RCC 7860 (cell line): Measurements from ENCODE around the gene SAV1.
"Not testable (repeated sequence)": the region's sequence is repeated elsewhere in the genome, so short reads cannot be mapped to it uniquely, and the experiment has no call there.

Experiments used
- DNase-seq: peaks from one replicate; pipeline ENCODE4 v3.0.0-alpha.2; 2015; ENCODE audit warnings: low spot score
- FAIRE-seq: peaks from 2 replicates; lab custom pipeline; 2012; peaks lifted over from hg19 to GRCh38; lab: Jason Lieb, UNC

SAV1 gene

DNA sequence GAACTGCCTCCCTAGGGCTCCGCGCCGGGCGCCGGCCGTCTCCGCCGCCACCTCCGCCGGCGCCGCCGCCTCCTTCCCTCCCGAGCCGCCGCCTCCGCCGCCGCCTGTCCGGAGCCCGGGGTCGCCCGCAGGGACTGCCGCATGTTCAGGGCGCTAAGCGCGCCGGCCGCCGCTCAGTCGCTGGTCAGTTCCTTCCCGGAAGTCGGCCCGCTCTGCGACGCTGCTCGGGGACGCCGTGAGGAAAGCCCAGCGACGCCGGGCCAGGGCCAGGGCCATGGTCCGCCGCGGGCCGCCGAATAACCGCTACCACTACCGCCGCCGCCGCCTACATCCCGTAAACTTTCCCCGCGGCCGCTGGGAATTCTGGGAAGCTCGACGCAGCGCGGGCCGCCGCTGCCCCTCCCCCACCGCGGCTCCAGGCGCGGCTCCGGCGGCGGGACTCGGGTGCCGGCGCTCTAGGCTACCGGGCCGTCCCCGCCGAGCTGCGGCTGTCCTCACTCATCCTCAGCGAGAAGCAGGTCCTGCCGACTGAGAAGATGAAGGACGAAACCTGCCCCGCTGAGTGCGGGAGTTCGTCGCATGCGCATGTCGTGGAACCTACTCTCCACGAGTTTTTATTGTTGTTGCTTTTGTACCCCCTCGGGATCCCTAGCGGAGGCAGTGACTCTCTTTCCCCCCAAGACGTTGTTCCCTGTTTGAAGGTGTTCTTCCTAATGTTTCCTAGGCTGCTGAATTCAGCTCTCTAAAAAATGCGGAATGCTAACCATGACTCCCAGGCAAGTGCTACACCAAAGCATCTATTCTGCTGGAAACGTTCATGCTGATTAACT lies at the start of gene SAV1:
TSS of gene SAV1 (minus strand) at position 311 of the 830 bp plus-strand sequence. CDS start 339 bp downstream, outside the sequence.
- DNase-seq (peak; percentile 48), FAIRE-seq (no peak)

DNA sequence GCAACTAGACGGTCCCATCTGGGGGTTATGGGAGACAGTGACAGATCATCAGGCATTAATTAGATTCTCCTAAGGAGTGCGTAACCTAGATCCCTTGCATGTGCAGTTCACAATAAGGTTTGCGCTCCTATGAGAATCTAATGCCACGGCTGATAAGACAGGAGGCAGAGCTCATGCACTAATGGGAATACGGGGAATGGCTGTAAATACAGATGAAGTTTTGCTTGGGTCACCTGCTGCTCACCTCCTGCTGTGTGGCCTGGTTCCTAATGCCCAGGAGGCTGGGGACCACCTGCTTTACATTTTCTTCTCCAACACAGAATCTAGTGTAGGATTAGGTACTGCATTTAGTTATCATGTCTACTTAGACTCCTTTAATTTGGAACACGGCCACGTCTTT lies 49.7 kb upstream of the SAV1 start:
- no peak for DNase-seq
- no peak for FAIRE-seq

DNA sequence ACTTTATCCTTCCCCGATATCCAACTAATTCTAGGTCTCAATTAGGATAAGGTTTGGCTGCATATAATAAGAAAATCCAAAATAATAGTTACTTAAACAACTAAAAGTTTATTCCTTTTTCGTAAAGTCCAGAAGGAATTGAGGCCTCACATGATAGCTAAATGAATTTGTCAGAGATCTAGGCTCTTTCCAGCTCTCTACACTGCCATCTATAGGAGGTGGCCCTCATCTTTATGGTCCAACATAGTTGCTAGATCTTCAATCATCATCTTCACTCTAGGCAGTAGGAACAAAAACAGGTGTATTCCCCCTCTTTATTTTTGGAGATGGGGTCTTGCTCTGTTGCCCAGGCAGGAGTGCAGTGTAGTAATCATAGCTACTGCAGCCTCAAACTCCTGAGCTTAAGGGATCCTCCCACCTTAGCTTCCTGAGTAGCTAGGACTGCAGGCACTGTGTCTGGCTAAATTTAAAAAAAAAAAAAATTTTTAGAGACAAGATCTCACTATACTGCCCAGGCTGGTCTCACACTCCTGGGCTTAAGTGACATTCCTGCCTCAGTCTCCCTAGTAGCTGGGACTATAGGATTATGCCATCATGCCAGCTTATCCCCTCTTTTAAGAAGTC lies 46.5 kb upstream of the SAV1 start:
- DNase-seq (peak; percentile 17), FAIRE-seq (no peak)

DNA sequence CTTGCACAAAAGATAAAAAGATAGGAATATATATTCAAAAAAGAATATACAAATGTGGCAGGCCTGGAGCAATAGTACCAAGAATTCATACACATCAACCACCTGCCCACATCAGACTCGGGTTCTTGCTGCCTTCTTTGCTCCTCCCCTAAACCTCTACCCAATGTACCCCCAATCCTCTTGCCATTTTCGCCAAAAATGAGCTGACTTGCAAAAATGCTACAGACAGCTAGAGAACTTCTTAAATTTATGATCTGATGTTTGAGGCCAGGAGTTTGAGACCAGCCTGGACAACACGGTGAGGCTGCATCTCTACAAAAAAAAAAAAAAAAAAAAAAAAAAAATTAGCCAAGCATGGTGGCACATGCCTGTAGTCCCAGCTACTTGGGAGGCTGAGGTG lies 42.9 kb upstream of the SAV1 start:
- FAIRE-seq (no peak), DNase-seq (no peak)

DNA sequence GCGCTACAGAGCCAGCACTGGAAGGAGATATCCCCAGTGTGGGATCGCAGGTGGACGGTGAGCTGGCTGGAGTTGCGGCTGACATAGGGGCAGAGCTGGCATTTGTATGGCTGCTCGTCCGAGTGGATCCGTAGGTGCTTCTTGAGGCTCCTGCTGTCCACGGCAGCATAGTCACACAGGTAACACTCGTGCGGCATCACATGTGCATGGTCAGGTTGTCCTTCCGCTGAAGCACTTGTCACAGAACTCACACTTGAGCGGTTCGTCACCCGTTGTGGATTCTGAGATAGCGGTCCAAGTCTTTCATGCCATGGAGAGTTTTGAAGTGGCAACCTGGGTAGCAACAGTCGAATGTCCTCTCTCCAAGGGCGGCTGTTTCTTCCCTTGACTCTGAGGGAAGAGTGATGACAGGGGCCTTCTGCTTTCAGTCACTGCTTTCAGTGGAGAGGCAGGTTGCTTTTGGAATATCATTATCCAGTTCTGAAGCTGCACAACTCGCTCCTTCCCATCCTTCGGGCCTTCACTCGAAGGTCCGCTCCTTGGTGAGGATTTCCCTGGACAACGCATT lies 37.0 kb upstream of the SAV1 start:
- FAIRE-seq, result no peak

DNA sequence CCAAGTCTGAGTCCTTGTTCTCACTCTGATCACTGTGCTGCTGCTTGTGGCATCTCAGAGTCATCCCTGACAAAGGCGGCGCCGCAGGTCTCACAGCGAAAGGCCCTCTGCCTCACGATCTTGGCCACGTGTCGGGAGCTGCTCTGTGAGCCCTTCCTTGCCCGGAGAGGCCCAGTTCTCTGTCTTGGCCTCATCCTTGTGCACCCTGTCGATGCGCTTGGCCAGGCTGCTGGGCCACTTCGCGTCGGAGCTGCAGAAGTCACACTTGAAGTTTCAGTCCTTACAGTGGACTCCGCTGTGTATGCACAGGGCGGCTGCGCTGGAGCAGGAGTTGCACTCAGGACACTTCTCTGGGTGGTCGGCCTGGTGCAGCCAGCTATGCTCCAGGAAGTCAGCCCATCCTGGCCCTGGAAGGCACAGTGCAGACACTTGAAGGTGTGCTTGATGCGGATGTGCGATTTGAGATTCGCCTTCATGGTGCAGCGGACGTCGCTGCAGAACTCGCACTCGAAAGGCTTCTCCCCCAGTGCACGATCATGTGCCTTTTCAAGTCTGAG lies 36.4 kb upstream of the SAV1 start:
- no peak for FAIRE-seq
- DNase-seq, result no peak

More for the DNA sequence above, 37.0 kb upstream of the SAV1 start:
- no peak for DNase-seq

DNA sequence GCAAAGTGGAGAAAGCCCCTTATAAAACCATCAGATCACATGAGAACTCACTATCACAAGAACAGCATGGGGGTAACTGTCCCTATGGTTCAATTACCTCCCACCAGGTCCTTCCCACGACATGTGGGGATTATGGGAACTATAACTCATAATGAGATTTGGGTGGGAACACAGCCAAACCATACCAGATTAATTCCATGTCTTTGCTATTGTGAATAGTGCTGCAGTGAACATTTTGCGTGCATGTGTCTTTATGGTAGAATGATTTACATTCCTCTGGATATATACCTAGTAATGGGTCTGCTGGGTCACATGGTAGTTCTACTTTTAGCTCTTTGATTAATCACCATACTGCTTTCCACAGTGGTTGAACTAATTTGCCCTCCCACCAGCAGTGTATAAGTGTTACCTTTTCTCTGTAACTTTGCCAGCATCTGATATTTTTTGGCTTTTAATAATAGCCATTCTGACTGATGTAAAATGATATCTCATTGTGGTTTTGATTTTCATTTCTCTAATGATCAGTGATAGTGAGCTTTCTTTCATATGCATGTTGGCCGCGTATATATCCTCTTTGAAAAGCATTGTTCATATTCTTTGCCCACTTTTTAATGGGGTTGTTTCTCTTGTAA lies 29.7 kb upstream of the SAV1 start:
- no peak for DNase-seq
- no peak for FAIRE-seq

DNA sequence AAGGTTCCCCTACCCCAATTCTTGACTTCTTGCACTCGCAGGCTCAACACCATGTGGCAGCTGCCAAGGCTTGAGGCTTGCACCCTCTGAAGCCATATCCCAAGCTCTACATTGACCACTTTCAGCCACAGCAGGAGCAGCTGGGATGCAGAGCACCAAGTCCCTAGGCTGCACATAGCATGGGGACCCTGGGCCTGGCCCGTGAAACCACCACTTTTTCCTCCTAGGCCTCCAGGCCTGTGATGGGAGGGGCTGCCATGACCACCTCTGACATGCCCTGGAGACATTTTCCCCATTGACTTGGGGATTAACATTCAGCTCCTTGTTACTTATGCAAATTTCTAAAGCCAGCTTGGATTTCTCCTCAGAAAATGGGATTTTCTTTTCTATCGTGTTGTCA lies 26.2 kb upstream of the SAV1 start:
- not testable (repeated sequence) for FAIRE-seq, DNase-seq

DNA sequence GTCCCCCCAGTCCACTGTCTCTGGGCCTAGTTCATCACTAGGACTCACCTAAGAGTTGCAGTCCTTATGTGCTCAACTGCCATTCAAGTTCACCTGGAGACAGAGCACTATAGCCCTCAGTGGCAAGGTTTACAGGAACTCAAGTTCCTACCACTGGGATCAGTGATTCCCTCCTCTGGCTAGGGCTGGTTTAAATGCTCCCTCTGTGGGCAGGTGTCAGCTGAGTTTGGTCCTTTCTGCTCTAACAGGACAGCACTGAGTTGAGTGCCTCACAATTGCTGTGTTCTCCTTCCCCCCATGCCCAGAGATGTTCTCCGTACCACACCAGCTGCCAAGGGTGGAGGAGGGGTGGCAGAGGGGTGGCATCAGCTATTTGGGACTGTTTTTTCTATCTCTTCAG lies 20.8 kb upstream of the SAV1 start:
- no peak for DNase-seq

DNA sequence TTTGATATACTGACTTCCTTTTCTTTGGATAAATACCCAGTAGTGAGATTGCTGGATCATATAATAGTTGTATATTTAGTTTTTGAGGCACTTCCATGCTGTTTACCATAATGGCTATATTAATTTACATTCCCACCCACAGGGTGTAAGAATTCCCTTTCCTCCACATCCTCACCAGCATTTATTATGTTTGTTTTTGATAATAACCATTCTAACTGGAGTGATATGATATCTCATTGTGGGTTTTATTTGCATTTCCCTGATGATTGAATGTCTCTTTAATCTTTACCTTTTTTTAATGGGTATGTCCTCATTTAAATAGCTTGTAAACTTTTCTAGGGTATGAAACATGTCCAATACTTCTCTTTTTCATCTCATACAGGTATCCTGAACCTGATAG lies 11.6 kb upstream of the SAV1 start:
- no peak for DNase-seq
- FAIRE-seq, result no peak

More for the DNA sequence above, 20.8 kb upstream of the SAV1 start:
- FAIRE-seq, result no peak

DNA sequence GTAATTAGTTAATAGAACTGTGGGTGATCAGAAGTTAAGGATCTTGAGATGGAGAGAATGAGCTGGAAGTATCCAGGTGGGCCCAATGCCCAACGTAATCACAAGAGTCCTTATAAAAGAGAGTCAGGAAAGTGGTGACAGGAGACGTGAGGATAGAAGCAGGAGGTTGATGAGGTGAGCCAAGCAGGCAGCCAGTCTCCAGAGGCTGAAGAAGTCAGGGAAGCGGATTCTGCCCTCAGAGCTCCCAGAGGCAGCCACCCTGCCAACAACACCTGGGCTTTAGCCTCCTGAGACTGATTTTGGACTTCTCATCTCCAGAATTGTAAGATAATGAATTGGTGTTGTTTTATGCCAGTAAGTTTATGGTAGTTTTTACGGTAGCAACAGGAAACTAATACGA lies 10.1 kb upstream of the SAV1 start:
- FAIRE-seq (no peak), DNase-seq (no peak)

DNA sequence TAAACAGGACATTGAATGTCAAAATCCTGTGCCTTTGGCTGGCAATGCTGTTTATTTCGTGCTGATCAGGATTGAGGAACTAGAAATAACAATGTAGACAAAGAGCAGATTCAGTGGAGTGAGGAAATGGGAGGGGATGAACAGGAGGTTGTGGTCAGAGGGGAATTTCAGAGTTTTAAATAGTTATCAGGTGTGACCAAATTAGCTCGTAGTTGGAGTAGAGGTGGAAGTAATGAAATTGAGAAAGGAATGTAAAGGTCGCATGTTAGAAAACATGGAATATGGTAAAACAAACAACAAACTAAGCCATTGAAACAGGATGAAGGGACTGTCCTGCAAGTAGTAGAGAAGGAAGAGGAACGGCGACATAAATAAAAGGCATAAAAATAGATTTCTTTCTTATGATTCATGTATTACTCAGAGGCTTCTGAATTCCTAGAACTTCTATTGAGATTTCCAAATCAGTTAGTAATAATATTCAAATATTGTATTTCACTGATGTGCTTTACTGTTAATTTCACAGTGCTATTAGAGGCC lies 9.5 kb upstream of the SAV1 start:
- peak; percentile 53 for DNase-seq
- peak; percentile 66 for FAIRE-seq

DNA sequence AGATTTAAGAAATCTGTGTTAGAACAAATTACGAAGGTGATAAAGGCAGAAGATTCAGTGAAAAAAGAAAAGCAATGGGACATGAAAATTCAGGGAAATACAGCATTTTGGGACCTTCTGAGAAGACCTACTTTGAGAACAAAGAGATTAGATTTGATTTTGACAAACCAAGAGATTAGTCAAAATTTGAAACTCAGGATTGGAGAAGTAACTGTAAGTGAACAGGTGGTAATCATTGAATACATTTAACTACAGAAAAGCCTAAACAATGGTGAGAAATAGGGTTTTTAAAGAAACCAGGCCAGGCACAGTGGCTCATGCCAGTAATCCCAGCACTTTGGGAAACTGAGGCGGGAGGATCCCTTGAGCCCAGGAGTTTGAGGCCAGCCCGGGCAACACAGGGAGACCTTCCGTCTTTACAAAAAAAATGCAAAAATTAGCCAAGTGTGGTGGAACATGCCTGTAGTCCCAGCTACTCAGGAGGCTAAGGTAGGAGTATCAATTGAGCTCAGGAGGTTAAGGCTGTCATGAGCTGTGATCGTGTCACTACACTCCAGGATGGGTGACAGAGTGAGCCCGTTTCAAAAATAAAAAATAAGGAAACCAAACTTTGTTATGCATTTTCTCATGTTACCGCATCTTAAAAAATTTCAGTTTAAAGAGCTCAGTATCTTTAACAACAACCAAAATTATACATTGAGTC lies 8.9 kb upstream of the SAV1 start:
- FAIRE-seq (no peak), DNase-seq (no peak)

DNA sequence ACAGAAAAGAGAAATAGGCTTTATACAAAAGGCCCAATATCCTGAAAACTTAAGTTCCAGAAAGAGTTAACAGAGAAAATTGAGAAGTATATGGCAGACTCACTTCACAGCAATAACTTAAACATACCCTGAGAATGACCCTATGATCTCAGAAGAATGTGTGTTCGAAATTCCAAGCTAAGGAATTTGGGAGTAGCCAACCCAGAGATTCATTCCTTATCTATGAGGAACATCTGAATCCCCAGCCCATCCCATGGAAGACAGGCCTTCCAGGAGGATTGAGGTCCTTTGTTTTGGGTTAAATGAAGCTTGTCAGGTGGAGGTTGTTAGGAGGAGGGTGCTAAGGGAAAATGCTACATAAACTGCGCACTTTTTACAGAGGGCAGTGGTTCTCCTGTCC lies 7.5 kb upstream of the SAV1 start:
- peak; percentile 61 for FAIRE-seq

DNA sequence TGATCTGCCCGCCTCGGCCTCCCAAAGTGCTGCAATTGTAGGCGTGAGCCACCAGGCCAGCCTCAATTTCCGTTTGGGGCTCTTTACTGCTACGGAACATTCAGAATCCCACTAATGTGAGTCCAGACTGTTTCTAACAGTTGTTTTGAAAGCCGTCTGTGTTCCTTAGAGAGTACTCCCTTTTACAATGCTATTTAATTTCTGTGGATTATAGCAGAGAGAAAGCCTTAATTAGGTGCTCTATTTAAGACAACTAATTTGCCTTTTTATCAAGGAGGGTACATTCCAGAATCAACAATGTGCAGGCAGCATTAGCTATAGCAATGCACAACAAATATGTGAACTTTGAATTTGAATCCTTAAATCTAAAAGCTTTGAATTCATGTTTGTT lies 2.8 kb upstream of the SAV1 start:
- DNase-seq (no peak), FAIRE-seq (no peak)

More for the DNA sequence above, 7.5 kb upstream of the SAV1 start:
- peak; percentile 59 for DNase-seq

DNA sequence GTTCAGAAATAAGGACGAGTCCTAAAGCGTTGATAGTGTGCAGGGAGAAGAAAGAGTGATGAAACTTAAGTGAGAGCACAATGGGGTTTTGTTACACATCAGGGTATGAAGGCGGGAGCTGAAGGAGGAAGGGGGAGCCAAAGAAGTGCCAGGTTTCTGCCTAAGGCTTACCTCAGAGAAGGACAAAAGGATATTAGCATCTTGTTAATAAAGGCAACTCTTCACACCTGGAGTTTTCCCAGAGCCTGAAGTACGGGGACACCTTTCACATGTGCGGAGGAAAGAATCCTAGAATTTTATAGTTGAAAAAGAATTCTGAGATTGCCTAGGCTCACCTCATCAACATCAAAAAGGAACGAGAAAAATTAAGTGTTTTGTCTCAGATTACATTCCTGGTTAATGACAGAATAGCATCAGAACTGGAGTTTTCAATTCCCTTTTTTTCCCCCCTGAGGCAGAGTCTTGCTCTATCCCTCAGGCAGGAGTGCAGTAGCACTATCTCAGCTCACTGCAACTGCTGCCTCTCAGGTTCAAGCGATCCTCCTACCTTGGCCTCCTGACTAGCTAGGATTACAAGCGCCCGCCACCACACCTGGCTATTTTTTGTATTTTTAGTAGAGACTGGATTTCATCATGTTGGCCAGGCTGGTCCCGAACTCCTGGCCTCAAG lies 2.2 kb upstream of the SAV1 start:
- DNase-seq (no peak), FAIRE-seq (no peak)

DNA sequence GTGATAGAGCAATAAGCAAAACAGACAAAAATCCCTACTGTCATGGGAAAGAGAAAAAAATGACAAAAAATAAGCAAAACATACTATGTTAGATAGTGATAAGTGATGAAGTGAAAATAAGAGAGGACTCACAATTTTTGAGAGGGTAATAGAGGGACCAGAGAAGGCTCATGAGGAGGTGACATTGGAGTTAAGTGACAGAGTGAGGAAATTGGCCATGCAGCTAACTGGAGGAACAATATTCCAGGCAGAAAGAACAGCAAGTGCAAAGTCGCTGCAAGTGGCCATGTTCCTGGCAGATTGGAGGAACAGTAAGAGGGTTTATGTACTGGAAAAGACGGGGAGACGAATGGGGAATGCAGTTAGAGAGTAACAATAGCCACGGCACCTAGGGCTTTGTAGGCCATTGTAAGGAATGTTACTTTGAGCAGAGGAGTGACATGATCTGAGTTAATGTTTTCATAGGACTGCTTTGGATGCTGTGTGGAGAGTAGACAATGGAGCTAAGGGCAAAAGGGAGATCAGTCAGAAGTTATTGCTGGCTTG lies 1.4 kb upstream of the SAV1 start:
- FAIRE-seq (no peak), DNase-seq (no peak)

DNA sequence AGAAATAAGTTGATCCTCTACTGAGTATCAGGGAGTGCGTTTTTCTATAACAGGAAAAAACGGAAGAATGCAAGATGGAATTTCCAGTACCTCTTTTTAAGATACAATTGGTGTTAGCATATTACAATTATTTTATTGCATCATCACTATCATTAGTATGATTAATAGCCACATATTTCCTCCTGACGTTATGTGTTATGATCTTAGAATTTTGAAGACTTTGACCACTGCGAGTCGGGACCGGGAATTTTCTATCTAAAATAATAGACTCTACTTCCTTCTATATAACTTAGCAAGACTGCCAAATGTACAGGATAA lies 679 bp upstream of the SAV1 start:
- no peak for FAIRE-seq

DNA sequence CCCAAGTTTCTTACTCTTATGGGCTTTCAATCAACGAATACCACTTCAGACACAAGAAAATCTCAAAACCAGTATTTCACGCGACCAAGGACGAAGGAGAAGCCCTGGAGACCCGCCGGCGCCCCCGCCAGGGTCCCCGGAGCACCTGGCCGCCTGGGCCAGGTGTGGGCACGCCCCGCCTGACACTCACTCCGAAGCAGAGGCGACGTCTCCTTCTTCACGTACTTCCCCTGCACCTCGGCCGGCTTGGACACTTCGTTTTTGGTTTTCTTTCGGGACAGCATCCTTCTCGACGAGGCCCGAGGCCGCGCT lies 466 bp downstream of the SAV1 start:
- no peak for FAIRE-seq
- no peak for DNase-seq

More for the DNA sequence above, 679 bp upstream of the SAV1 start:
- no peak for DNase-seq
